HG03103 (cell line): Measurements from ENCODE around the gene NOP10.
A peak's percentile ranks its signal among the peaks of the same experiment; 100 is the strongest.

Experiments
- ATAC-seq: cut with Tn5 transposase; IDR thresholded peaks from one replicate; pipeline ENCODE4 v1.9.1; 2021; ENCODE audit warnings: low read depth; ENCODE audit not compliant: unreplicated experiment

The NOP10 gene

DNA sequence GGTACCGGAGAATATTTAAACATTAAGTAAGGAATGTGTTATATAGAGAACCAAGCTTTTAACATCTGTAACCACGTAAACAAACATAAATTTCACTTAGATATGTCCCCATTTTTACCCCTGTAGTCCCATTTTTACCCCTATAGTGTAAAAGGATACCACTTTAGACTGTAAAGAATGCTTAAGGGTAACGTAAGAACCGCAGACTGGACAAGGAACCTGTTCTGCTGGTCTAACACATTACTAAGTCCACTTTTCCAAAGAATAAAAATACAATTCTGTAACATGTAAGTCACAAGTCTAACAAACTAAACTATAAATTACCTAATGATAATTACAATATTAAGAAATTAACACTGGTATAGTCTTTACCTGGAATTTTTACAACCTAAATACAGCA, 8.3 kb downstream of the NOP10 start:
- no peak for ATAC-seq

DNA sequence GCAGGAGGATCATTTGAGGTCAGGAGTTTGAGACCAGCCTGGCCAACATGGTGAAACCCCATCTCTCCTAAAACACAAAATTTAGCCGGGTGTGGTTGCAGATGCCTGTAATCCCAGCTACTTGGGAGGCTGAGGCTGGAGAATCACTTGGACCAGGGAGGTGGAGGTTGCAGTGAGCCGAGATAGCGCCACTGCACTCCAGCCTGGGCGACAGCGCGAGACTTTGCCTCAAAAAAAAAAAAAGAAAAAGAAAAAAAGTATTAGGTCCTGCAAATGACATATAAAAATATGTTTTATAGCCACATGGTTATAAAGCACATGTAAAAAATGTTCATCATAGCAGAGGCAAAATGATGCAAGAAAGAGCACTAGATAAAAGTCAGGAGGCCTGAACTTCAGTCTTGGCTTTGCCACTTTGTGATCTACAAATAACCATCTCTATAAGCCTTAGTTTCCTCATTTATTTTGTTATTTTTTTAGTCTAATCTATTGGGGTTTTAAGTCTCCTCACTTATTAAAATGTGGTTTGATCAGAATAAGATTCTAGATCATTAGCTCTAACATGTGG, 10.3 kb downstream of the NOP10 start:
- ATAC-seq: no peak

DNA sequence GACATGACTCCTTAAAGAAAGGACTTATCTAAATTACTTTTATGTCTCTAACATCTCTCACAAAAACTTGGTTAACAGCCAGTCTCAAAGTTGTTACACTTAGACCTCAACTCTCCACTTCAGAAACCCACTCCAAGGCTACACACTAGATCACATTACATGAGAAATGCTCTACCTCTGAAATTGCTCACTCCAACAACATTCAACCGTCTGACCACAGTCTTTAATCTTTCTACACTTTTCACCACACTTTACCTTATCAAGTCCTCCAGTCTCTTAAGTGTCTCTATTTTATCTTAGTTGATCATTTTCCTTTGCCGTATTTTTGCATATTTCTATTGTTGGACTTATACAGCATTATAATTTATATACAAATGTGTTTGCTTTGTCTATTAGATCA, 11.1 kb downstream of the NOP10 start:
- no peak for ATAC-seq

DNA sequence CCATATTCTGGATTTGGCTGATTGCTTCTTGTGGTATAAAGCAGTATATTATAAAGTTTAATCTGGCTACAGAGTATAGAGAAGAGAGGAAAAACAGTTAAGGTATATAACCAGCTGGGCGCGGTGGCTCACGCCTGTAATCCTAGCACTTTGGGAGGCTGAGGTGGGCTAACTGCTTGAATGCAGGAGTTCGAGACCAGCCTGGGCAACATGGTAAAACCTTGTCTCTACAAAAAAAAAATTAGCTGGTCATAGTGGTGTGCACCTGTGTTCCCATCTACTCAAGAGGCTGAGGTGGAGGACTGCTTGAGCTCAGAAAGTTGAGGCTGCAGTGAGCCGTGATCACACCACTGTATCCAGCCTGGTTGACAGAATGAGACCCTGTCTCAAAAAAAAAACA, 12.7 kb downstream of the NOP10 start:
- no peak for ATAC-seq

DNA sequence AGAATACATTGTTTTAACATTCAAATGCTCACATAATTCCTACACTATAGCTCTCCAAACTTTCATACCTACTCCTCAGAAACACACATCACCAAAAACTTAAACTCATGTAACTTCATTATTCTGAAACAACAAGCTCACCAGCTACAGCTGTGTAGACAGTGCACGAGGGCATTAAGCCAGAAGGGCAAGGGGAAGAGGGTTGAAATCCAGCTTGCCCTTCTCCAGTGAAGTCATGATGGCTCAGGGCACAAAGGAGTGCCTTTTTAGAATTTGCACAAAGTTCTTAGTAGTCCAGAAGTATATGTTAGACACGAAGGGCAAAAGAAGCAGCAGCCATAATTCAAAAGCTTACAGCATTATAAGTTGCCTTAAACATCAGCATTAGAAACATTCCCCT, 13.9 kb downstream of the NOP10 start:
- ATAC-seq: no peak

DNA sequence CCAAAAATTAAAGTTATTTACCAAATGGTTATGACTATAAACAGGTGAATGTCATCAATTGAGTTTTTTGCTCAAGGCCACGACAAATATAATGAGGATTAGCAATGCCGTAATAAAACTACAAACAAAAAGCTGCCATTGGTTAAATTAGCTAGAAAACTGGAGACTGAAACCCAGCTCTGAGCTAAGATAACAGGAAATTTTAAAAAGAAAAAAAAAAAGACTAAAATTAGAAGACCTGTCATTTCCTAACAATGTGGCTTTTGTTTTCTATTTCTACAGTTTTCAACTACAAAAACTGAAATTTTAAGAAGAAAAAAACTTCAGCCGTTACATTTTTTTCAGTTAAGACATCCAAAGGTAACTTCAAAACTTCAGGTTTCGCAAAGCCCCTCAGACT, 15.0 kb downstream of the NOP10 start:
- no peak for ATAC-seq

DNA sequence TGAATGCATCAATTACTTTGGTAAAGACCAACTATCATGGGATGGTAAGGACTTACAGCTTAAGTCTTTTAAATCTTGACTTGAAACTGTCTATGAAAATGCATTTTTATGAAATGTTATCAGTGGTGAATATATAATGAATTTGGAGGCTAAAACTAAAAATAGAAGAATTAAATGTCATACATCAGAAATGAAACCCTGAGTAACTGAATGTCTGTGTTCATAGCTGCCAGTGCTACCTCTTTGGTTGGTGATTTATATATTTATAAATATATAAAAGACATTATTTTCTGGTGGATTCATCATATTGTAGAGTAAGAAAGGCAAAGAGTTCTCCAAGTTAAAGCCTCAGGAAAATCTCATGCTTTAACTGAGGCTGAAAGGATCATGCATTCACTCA, 17.6 kb downstream of the NOP10 start:
- ATAC-seq: no peak

DNA sequence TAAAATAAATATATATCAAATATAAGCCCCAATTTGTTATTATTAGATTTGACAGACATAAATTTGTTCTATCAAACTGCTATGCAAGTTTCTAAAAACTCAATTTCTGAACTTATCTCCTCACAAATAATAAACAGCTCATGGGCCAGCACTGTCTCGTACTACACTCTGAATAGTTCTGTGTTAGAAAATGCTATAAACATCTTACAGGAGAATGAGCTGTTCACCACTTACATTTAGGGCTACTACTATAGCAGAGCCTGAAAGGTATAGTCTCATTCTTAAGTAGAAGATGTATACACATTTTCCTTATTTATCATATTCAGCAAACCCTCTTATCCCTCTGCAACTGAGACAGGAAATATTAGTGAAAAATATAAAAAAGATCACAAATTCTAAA, 18.0 kb downstream of the NOP10 start:
- ATAC-seq: no peak

DNA sequence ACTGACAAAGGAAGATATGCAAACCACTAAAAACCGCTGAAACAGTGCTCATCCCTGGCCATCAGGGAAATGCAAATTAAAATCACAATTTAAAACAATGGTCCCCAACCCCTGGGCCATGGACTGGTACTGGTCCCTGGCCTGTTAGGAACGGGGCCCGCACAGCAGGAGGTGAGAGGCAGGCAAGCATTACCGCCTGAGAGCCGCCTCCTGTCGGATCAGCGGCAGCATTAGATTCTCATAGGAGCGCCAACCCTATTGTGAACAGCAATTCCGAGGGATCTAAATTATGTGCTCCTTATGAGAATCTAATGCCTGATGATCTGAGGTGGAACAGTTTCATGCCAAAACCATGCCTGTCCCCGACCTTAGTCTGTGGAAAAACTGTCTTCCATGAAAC, 19.7 kb downstream of the NOP10 start:
- no peak for ATAC-seq

DNA sequence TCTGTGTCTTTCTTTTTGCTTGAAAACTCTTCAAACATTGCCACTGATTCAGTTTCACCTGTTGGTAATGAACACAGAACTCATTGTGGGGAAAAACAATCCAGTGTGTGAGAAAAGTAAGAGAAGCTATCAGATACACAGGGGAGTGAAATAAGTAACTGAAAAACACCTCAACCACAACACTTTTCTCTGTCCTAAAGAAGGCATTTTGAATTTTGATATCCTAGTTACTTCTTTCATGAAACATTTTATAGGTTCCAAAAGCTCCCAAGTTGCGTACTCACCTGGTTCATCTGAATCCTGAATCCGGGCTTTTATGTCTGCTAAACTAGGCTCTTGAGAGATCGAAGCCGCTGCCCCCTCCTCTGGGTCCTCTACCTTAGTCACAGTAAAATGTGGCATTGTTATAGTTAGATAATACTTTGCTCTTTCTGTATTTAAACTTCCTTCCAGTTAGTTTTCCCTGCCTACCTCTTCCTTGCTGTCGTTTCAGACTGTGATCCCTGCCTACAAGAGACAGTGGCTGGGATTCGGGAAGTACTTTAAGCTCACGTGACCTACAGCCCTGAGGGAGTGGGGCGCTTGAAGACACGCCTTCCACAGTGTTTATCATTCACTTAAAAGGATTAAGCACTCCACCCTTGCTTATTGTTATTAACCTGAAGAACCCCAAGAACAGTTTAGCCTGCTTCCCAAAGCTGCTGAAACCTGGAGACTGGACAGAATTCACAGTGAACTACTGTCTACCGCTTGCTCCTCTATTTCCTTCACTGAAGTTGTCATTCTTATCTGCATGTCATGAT, 24.5 kb downstream of the NOP10 start:
- peak; percentile 58 for ATAC-seq

DNA sequence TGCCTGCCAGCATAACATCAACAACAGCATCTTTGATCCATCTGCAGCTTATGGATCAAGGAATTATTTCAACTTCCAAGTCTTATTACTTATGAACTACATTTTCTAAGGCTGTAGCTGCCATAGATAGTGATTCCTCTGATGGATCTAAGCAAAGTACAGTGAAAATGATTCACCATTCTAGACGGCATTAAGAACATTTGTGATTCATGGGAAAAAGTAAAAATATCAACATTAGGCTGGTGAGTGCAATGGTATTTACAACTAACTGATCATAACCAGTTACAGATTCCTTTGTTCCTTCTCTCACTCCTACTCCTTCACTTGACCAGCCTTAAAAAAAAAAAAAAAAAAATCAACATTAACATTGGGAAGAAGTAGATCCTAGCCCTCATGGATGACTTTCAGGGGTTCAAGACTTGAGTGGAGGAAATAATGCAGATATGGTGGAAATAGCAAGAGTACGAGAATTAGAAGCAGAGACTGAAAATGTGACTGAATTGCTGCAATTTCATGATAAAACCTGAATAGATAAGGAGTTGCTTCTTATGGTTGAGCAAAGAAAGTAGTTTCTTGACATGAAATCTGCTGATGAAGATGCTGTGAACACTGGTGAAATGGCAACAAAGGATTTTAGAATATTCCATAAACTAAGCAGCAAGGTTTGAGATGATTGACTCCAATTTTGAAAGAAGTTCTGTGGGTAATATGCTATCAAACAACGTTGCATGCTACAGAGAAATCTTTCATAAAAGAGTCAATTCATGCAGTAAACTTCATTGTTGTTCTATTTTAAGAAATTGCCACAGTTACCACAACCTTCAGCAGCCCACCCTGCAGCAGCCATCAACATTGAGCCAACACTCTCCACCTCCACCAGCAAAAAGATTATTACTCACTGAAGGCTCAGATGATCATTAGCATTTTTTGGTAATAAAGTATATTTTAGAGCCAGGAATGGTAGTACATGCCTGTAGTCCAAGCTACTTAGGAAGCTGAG, 28.1 kb downstream of the NOP10 start:
- ATAC-seq: no peak

DNA sequence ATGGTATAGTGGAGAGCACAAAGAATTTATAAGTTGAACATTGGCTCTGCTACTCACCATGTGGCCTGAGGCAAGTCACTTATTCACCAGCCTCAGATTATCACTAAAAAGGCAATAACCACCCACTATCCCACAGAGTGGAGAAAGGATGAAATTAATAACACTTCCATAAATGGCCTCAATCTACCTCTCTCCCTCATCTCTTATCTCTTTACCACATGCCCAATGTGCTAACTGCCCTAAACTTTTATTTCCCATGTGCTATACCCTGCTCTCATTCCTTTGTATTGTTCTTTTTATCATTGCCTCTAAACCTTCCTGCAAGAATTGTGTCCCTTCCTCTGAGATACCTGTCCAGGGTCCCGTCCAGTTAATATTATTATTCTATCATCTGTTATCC, 31.4 kb downstream of the NOP10 start:
- no peak for ATAC-seq

DNA sequence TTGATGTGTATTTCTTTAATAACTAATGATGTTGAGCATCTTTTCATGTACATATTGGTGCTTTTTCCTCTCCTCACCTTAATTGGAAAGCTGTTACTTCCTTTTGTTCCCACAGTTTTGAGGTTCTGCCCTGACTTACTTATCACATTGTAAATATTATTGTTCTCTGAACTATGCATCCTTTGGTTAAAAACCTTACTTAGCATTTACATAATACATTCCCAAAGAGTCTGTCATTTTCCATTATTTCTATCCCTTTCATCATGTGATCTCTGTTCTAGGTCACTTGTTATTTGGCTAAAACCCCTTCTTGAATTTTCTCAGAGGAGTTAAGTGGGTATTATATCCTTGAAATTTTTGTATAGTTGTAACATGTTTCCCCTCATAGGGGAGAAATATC, 38.3 kb downstream of the NOP10 start:
- ATAC-seq: no peak

DNA sequence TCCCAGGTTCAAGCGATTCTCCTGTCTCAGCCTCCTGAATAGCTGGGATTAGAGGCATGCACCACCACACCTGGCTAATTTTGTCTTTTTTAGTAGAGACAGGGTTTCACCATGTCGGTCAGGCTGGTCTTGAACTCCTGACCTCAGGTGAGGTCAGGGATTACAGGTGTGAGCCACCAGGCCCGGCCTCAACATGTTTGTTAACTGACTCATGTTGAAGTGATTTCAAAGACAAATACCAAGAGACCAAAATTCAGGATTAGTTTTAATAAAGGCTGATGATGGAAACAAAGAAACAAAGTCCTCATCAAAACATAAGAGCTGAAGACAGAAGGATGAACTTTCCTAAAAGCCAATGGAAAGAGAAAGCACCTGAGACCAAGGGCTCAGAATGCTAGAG, 41.9 kb downstream of the NOP10 start:
- ATAC-seq: no peak

DNA sequence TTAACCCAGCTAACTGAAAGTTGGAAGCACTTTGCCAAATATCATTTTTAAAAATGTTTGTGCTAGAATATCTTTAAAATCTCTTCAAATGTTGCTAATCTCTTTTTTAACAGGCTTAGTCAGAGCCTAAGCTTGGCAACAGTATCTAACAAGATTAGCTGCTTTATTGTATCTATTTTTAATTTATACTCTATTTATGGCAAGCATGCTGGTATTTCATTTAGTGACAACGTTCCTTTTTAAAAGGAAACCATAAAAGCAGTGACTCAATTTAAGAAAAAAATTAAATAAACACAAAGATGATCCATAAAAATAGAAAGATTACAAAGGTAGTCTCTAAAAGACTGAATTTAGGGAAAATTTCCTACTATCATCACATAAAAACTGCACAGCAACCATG, 45.9 kb downstream of the NOP10 start:
- ATAC-seq: no peak

DNA sequence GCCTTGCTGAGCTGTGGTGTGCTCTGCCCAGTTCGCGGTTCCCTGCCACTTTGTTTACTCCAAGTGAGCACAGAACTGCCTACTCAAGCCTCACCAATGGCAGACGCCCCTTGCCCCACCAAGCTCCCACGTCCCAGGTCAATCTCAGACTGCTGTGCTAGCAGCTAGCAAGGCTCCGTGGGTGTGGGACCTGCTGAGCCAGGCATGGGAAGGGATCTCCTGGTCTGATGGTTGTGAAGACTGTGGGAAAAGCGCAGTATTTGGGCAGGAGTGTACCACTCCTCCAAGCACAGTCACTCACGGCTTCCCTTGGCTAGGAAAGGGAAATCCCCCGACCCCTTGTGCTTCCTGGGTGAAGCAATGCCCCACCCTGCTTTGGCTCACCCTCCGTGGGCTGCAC, 50.3 kb downstream of the NOP10 start:
- ATAC-seq: no peak
